ENCODE data around the gene EMC10.
"Not testable (repeated sequence)": the region's sequence is repeated elsewhere in the genome, so short reads cannot be mapped to it uniquely, and the experiment has no call there.

The EMC10 gene

DNA sequence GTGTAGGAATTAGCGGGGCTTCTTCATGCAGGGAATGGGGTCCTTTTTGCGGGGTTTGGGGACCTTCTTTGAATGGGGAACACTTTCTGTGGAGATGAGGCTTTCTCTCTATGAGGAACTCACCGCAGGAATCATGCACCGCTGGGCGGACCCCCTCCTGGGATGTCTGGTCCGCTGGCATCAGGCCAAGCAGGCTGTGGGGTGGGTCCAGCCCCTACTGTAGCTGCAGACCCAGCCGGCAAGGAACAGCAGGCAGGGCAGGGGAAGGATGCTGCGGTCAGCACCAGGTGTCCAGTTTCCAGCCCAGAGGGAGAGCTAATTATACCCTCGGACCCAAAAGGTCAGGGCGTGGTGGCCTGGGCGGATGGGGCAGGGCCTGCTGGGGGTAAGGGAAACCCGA, 41.8 kb upstream of the EMC10 start:
- Histone ChIP-seq H3K4me1 (peaks cover 10% of the 10 kb centered on the region), H3K9ac (no peak overlapping the region), H3K4me2 (ENCODE audit: low read length) (peak overlapping the region; percentile 50), H3K27me3 (ENCODE audit: control insufficient read depth, insufficient read depth, low read length) (no peaks in the 10 kb centered on the region), H3K9me3 (ENCODE audit: control insufficient read depth, low read length) (no peaks in the 10 kb centered on the region), H3K4me3 (ENCODE audit: low read depth, low read length) (no peak overlapping the region), H2AFZ (peak overlapping the region; percentile 2), H3K27ac (no peak overlapping the region), H3K36me3 (ENCODE audit: control insufficient read depth, insufficient read depth, low read length) (no peaks in the 10 kb centered on the region), H3K79me2 (no peaks in the 10 kb centered on the region)
- TF ChIP-seq, protein P1, sequence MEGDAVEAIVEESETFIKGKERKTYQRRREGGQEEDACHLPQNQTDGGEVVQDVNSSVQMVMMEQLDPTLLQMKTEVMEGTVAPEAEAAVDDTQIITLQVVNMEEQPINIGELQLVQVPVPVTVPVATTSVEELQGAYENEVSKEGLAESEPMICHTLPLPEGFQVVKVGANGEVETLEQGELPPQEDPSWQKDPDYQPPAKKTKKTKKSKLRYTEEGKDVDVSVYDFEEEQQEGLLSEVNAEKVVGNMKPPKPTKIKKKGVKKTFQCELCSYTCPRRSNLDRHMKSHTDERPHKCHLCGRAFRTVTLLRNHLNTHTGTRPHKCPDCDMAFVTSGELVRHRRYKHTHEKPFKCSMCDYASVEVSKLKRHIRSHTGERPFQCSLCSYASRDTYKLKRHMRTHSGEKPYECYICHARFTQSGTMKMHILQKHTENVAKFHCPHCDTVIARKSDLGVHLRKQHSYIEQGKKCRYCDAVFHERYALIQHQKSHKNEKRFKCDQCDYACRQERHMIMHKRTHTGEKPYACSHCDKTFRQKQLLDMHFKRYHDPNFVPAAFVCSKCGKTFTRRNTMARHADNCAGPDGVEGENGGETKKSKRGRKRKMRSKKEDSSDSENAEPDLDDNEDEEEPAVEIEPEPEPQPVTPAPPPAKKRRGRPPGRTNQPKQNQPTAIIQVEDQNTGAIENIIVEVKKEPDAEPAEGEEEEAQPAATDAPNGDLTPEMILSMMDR (IDR thresholded peaks at IDR 0.05) = no peak

DNA sequence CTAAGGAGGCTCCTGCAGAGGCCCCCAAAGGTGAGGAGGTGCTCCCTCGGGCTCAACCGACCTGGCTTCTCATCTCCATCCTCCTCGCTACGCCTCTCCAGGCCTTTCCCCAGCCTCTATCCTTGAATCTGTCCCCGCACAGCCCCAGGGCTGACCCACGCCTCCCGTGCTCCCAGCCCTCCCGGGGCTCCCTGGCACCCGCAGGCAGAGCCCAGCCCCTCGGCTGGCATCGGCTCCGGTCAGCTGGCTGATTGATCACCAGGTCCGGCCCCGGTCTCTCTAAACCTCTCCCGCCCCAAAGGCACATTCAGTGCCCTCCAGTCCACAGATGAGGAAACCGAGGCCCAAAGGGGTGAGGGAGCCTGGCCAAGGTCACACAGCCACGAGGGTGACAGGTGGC, 41.1 kb upstream of the EMC10 start:
- no peak overlapping the region for H3K4me2 ChIP-seq (ENCODE audit: low read length)

DNA sequence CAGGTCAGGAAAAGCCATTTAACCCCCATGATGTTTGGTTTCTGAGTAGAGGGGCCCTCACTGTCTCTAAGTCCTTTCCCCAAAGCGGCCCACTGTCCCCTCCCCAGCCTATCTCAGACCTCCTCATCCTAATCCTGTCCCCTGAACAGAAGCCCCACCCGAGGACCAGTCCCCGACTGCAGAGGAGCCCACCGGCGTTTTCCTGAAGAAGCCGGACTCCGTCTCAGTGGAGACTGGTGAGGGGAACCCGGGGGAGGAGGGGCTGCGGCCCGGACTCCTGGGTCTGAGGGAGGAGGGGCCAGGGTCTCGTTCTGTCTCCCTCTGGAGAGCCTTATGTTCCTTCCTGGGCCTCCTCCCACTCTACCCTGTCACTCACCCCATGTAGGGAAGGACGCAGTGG, 40.7 kb upstream of the EMC10 start:
- Histone ChIP-seq H3K36me3 (ENCODE audit: control insufficient read depth, insufficient read depth, low read length) (no peaks in the 10 kb centered on the region), H3K79me2 (no peaks in the 10 kb centered on the region), H3K9ac (no peak overlapping the region), H3K4me3 (ENCODE audit: low read depth, low read length) (no peak overlapping the region), H3K4me2 (ENCODE audit: low read length) (no peak overlapping the region), H3K27ac (no peak overlapping the region), H3K4me1 (peaks cover 10% of the 10 kb centered on the region), H3K27me3 (ENCODE audit: control insufficient read depth, insufficient read depth, low read length) (no peaks in the 10 kb centered on the region), H3K9me3 (ENCODE audit: control insufficient read depth, low read length) (no peaks in the 10 kb centered on the region), H2AFZ (no peak overlapping the region)
- TF ChIP-seq, protein P1 (IDR thresholded peaks at IDR 0.05) = no peak

More for the DNA sequence above, 41.1 kb upstream of the EMC10 start:
- TF ChIP-seq, protein P1 (IDR thresholded peaks at IDR 0.05) = no peak
- no peak overlapping the region for H2AFZ ChIP-seq
- H3K9ac ChIP-seq = no peak overlapping the region
- no peaks in the 10 kb centered on the region for H3K9me3 ChIP-seq (ENCODE audit: control insufficient read depth, low read length)
- no peak overlapping the region for H3K27ac ChIP-seq
- H3K79me2 ChIP-seq = no peaks in the 10 kb centered on the region
- H3K4me1 ChIP-seq = peaks cover 10% of the 10 kb centered on the region
- no peak overlapping the region for H3K4me3 ChIP-seq (ENCODE audit: low read depth, low read length)
- no peaks in the 10 kb centered on the region for H3K27me3 ChIP-seq (ENCODE audit: control insufficient read depth, insufficient read depth, low read length)
- H3K36me3 ChIP-seq (ENCODE audit: control insufficient read depth, insufficient read depth, low read length) = no peaks in the 10 kb centered on the region

DNA sequence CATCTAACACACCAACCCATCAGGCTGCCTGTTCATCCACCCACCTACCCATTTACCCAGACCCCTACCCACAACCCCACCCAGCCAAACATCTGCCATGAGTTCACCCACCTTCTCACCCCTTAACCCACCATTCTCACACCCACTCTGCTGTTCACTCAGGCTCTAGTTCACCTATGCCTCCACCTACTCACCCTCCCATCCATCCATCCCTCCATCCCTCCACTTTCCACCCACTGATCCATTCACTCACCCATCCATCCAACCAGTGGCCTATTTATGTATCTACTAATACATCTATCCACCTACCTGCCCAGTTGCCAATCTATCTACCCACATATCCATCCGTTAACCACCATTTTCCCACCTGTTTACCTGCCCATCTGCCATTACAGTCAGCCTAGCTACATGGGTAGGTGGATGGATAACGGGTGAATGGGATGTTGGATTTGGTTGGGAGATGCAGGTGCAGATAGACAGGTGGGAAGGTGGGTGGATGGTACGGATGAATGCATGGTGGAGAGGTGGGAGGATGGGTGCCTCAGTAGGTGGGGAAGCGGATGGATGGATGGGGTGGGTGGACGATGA, 38.4 kb upstream of the EMC10 start:
- TF ChIP-seq, protein P1 (IDR thresholded peaks at IDR 0.05) = no peak
- Histone ChIP-seq H3K27ac (no peak overlapping the region), H3K4me1 (peaks cover 7% of the 10 kb centered on the region), H3K36me3 (ENCODE audit: control insufficient read depth, insufficient read depth, low read length) (no peaks in the 10 kb centered on the region), H3K27me3 (ENCODE audit: control insufficient read depth, insufficient read depth, low read length) (no peaks in the 10 kb centered on the region), H3K9me3 (ENCODE audit: control insufficient read depth, low read length) (no peaks in the 10 kb centered on the region), H3K4me2 (ENCODE audit: low read length) (no peak overlapping the region), H3K4me3 (ENCODE audit: low read depth, low read length) (no peak overlapping the region), H2AFZ (no peak overlapping the region), H3K79me2 (no peaks in the 10 kb centered on the region), H3K9ac (no peak overlapping the region)

DNA sequence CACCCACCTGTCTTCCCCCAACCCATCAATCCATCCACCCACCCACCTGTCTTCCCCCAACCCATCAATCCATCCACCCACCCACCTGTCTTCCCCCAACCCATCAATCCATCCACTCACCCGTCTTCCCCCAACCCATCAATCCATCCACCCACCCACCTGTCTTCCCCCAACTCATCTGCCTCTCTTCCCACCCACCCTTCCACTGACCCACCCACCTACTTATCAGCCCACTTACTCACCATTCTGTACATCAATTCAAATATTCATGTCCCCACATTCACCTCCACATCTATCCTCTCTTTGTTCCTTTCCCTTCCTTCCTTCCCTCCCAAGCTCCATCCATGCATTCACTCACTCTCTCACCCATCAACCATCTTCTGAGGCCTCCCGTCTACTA, 37.2 kb upstream of the EMC10 start:
- H3K27me3 ChIP-seq (ENCODE audit: control insufficient read depth, insufficient read depth, low read length); H3K79me2 ChIP-seq; H3K27ac ChIP-seq; H3K4me3 ChIP-seq (ENCODE audit: low read depth, low read length); H2AFZ ChIP-seq; H3K36me3 ChIP-seq (ENCODE audit: control insufficient read depth, insufficient read depth, low read length); H3K4me2 ChIP-seq (ENCODE audit: low read length); H3K4me1 ChIP-seq; H3K9me3 ChIP-seq (ENCODE audit: control insufficient read depth, low read length); H3K9ac ChIP-seq: not testable (repeated sequence)
